HG02571 (cell line): Measurements from ENCODE around the gene DLK2.

ENCODE experiments used
- ATAC-seq: cut with Tn5 transposase; IDR thresholded peaks from one replicate; pipeline ENCODE4 v1.9.1; 2021; ENCODE audit warnings: mild to moderate bottlenecking, moderate library complexity; ENCODE audit not compliant: unreplicated experiment

DLK2 gene

GRCh38 chr6:43454696-43455530 lies 435 bp downstream of the DLK2 start:
- no peak for ATAC-seq

GRCh38 chr6:43454290-43454695 lies 1.1 kb downstream of the DLK2 start:
- ATAC-seq = peak; percentile 53

GRCh38 chr6:43453831-43454230 lies 1.5 kb downstream of the DLK2 start:
- no peak for ATAC-seq

DNA sequence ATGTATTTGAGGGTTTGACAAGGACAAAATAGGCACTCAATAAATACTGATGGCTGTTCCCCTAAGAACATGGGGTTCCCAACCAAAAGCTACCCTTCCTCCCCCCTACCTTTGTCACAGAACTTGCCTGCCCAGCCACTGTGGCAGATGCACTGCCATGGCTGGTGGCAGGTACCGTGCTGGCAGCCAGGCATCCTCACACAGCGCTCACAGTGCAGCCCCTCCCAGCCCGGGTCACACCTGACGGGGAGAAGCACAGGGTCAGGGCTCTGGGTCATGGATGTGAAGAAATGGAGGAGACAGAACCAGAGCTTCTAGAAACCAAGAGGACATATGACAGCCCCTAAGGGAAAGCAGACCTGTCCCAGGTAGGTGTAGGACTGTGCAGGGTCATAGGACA lies 2.5 kb downstream of the DLK2 start:
- no peak for ATAC-seq

DNA sequence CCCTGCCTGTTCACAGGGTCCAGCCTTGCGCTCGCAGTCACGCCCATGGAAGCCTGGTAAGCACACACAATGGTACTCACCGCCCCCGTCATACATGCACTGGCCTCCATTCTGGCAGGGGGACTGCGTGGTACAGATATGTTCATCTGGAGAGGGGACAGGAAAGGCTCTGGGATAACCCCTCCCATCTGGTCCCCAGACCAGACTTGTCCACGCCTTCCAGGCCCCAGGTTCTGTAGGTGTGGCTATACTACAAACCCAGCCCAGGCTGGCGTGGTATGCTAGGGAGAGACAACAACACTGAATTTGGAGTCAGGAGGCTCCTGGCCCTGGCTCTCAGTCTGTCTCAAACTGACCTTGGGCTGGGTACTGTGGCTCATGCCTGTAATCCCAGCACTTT lies 3.4 kb downstream of the DLK2 start:
- no peak for ATAC-seq

DNA sequence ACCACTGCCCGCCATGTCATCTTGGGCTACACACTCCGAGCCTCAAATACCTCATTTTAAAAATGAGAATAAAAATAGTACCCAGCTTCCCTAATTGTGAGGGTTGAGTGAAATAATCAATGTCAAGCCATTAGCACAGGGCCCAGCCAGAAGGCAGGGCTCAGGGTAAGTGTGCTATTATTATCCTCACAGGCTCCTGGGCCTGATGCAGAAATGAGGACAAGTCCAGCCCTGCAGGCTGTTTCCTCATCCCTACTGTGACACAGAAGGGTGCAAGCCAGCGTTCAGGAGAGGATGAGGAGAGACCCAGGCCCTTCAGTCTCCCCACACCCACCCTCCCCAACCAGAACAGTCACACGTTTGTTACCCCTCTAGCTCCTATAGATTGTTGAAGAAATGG lies 4.0 kb downstream of the DLK2 start:
- ATAC-seq = no peak

- ATAC-seq = no peak
Observed at GRCh38 chr6:43450699-43451131, 4.6 kb downstream of the DLK2 start.

DNA sequence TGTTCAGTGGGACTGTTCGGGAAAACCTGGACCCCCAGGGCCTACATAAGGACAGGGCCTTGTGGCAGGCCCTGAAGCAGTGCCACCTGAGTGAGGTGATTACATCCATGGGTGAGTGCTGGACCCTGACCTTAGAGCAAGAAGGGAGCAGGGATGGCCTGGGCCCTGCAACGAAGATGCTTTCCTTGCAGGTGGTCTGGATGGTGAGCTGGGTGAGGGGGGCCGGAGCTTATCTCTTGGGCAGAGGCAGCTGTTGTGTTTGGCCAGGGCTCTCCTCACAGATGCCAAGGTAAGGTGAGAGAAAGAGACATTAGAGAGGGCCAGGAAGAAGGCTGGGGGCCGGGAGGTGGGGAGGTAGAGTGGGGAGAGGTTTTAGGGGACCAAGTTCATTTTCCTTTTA lies 6.4 kb downstream of the DLK2 start:
- ATAC-seq = no peak

DNA sequence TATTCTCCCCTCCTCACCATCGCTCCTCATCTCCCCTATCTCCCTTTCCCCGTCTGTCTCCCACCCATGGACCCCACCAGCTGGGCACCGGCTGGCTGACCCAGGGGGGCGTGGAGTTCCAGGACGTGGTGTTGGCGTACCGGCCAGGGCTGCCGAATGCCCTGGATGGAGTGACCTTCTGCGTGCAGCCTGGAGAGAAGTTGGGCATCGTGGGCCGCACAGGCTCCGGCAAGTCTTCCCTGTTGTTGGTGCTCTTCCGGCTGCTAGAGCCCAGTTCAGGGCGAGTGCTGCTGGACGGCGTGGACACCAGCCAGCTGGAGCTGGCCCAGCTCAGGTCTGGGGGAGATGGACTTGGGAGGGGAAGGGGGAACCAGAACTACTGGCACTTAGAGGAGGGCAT lies 7.7 kb downstream of the DLK2 start:
- no peak for ATAC-seq

DNA sequence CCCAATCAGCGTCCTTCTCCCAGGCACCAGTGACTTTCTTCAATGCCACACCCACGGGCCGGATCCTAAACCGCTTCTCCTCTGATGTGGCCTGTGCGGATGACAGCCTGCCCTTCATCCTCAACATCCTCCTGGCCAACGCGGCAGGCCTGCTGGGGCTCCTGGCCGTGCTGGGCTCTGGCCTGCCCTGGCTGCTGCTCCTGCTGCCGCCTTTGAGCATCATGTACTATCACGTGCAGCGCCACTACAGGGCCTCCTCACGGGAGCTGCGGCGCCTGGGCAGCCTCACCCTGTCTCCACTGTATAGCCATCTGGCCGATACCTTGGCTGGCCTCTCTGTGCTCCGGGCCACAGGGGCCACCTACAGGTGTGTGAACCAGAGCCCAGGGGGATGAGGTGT lies 9.8 kb downstream of the DLK2 start:
- no peak for ATAC-seq

DNA sequence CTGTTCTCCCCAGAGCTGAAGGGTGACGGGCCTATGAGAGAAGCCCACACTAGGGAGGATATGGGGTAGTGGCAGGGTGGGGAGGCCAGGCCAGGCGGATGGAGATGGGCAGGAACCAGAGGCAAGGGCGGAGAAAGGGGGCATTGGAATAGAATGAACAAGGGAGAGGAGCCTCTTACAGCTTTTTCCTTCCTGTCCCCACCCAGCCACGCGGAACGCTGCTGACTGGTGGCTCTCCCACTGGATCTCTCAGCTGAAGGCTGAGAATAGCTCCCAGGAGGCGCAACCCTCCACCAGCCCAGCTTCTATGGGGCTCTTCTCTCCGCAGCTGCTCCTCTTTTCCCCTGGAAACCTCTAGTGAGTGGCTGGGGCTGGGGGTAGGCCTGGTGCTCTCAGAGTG lies 10.8 kb downstream of the DLK2 start:
- ATAC-seq = no peak

DNA sequence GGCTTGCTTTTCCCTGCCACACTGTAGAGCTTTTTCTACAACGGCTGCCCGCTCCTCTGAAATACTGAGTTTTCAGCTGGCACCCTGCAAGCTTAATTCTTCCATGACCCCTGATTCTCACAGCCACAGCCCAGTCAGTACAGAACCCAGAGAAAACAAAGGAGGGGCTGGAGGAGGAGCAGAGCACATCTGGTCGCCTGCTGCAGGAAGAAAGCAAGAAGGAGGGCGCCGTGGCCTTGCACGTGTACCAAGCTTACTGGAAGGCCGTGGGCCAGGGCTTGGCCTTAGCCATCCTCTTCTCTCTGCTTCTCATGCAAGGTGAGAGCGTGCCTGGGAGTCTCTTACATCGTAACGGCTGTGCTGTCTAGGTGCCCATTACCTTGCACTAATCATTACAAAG lies 11.3 kb downstream of the DLK2 start:
- ATAC-seq = no peak

GRCh38 chr6:43442935-43443334 lies 12.4 kb downstream of the DLK2 start:
- ATAC-seq = no peak

DNA sequence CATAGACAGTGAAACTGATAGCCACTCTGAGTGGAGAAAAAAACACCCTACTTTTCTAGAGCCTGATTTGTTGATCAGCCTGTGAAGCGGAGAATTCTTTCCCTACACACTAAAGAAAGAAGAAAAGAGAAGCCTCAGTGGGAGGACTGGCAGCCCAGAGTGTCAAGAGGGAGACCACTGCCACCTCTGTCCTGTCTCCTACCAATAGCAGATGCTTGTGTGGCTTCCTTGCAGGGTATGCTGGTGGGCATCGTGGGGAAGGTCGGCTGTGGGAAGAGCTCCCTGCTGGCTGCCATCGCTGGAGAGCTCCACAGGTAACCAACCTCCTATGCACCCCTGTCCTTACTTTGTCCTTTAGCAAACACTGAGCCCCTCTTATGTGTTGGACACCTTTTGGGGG lies 17.6 kb downstream of the DLK2 start:
- no peak for ATAC-seq

DNA sequence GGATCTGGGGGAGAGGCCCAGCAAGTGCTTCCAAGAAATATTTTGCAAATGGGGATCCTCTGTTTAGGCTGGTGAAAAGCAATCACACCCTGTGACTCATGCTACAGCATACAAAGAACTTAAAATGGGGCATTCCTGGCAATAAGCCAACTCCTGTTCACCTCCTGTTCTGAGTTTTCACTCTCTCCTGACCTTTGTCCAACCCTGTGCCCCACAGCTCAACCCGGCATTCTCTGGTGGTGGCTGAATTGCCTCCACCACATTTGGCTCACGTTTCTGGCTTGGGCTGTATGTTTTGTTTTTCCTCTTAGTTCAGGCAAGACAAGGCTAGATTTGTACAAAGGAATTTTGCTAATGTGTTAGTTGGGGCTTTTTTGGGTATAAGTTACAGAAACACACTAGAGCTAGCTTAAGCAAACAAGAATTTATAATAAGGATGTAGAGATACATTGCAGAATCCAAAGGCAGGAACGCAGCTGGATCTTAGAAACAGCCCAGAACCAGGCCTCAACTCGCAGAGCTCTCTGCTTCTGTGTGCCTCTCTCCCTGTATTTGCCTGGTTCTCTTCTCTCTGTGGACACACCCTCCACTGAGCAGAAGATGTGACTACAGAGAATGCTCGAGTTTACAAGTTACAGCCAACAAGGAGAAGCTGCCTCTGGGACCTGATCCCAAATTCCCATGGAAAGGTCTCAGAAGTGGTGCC lies 18.6 kb downstream of the DLK2 start:
- no peak for ATAC-seq

DNA sequence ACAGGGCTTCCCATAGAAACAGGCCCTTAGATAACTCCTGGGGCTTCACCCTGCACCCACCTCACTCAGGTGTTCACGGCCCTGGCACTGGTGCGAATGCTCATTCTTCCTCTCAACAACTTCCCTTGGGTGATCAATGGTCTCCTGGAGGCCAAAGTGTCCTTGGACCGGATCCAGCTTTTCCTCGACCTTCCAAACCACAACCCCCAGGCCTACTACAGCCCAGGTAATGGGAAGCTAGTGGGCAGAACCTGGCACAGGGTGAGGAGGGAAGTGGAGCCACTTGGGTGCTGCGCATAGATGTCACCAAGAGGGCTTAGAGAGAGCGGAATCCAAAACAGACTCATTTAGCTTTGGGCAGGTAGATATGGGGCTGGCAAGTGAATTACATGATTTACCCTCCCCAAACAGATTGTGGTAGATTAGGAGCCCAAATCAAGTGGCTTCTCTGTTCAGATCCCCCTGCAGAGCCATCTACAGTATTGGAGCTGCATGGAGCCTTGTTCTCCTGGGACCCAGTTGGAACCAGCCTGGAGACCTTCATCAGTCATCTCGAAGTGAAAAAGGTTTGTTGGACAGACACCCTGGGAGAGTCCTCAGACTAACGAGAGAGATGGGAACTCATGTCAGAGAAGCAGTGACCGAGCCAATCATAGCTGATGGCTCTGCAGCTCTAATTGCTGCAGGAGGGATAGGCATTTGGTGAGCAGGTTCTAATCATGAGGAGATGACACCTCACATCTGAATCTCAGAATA lies 19.5 kb downstream of the DLK2 start:
- ATAC-seq = no peak

DNA sequence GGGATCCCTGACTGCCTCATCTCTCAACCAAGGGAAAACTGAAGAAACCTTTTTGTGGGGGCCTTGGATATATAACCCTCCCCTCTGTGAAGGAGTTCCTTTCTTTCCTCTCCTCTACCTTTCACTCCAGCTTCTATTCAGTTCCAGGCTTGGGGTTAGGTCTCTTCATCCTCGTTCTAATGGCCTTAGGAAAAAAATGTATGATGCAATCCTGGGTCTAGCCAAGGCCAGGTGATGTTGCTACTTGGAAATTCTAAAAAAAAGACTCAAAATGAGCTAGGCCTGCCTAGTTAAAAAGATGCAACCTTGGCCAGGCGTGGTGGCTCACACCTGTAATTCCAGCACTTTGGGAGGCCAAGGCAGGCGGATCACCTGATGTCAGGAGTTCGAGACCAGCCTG lies 20.4 kb downstream of the DLK2 start:
- ATAC-seq = no peak

- ATAC-seq = no peak
Observed at GRCh38 chr6:43434001-43434840, 21.1 kb downstream of the DLK2 start.

DNA sequence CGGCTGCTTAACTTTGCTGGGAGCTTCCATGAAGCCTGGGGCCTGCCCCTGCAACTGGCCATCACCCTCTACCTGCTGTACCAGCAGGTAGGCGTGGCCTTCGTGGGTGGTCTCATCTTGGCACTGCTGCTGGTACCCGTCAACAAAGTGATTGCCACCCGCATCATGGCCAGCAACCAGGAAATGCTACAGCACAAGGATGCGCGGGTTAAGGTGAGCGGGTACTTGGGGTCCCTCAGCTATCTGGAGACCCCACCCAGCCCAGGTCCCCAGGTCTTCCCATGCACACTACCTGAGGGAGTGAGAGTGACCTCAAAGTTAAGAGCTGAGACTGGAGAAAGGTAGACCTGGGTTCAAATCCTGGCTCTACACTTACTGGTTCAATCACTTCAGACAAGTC lies 22.2 kb downstream of the DLK2 start:
- ATAC-seq = no peak

GRCh38 chr6:43432009-43432945 lies 23.1 kb downstream of the DLK2 start:
- ATAC-seq = no peak
